Urothelium cell line (cell line): ENCODE data around the gene TBC1D3B.
"Not testable (repeated sequence)": the region's sequence is repeated elsewhere in the genome, so short reads cannot be mapped to it uniquely, and the experiment has no call there.

ENCODE experiments used
- DNase-seq: peaks from one replicate; pipeline ENCODE4 v3.0.0; 2011; ENCODE audit warnings: low spot score, mixed read lengths
- FAIRE-seq: peaks from 2 replicates; lab custom pipeline; 2011; peaks lifted over from hg19 to GRCh38; lab: Jason Lieb, UNC

TBC1D3B gene

DNA sequence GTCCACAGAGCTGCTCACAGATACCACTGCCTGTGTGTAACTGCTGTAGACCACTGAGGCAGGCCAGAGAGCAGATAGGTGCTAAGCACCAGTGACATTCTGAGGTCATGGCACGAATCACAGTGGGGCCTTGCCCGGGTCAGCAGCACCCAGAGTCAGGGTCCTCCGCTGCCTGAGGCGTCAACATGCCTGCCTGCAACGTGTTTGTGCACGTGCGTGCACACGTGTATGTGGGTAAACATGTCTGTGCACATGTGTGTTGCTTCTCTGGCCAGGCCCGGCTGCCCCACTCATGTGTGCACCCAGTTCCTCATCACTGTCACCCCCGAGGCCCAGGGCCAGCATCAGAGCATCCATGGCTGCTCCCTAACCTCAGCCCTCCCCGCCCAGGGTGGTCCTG, at the start of gene TBC1D3B:
Gene TBC1D3B, minus strand, starts transcription at position 101 of the 400 bp plus-strand sequence. CDS start 1,586 bp downstream, outside the sequence.
- FAIRE-seq, DNase-seq: not testable (repeated sequence)

DNA sequence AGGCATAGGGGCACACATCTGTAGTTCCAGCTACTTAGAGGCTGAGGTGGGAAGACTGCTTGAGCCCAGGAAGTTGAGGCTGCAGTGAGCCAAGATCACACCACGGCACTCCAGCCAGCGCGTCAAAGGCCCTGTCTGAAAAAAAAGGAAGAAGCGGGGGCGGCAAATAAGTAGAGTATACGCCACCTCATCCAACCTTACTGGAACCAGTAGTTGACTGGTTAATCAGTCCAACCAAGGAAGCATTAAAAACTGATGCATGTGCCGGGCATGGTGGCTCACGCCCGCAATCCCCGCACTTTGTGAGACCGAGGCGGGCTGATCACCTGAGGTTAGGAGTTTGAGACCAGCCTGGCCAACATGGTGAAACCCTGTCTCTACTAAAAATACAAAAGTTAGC, 46.5 kb upstream of the TBC1D3B start:
- DNase-seq, FAIRE-seq: not testable (repeated sequence)

DNA sequence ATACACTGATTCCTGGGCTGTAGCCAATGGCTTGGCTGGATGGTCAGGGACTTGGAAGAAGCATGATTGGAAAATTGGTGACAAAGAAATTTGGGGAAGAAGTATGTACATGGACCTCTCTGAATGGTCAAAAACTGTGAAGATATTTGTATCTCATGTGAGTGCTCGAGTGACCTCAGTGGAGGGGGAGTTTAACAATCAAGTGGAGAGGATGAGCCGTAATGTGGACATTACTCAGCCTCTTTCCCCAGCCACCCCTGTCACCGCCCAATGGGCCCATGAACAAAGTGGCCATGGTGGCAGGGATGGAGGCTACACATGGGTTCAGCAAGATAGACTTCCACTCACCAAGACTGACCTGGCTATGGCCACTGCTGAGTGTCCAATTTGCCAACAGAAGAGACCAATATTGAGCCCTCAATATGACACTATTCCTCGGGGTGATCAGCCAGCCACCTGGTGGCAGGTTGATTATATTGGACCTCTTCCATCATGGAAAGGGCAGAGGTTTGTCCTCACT, 45.2 kb upstream of the TBC1D3B start:
- not testable (repeated sequence) for DNase-seq, FAIRE-seq

DNA sequence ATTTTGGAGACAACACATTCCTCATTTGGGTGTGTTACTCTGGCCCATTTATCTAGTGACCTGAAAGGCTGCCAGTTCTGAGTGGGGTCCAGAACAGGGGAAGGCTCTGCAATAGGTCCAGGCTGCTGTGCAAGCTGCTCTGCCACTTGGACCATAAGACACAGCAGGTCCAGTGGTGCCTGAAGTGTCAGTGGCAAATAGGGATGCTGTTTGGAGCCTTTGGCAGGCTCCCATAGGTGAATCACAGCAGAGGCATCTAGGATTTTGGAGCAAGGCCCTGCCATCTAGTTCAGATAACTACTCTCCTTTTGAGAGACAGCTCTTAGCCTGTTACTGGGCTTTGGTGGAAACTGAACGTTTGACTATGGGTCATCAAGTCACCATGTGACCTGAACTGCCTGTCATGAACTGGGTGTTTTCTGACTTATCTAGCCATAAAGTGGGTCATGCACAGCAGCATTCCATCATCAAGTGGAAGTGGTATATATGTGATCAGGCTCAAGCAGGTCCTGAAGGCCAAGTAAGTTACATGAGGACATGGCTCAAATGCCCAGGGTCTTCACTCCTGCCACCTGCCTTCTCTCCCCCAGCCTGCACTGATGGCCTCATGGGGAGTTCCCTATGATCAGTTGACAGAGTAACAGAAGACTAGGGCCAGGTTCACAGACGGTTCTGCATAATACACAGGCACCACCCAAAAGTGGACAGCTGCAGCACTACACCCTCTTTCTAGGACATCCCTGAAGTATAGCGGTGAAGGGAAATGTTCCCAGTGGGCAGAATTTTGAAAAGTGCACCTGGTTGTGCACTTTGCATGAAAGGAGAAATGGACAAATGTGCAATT, 44.5 kb upstream of the TBC1D3B start:
- not testable (repeated sequence) for DNase-seq, FAIRE-seq

DNA sequence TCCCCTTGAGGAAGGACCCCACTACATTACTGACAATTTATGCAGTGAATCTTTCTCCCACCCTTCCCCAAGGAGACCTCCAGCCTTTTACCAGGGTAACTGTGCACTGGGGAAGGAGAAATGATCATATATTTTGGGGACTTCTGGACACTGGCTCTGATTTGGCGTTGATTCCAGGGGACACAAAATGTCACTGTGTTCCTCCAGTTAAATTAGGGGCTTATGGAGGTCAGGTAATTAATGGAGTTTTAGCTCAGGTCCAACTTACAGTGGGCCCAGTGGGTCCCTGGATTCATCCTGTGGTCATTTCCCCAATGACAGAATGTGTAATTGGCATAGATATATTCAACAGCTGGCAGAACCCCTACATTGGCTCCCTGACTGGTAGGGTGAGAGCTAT, 43.1 kb upstream of the TBC1D3B start:
- not testable (repeated sequence) for DNase-seq, FAIRE-seq

DNA sequence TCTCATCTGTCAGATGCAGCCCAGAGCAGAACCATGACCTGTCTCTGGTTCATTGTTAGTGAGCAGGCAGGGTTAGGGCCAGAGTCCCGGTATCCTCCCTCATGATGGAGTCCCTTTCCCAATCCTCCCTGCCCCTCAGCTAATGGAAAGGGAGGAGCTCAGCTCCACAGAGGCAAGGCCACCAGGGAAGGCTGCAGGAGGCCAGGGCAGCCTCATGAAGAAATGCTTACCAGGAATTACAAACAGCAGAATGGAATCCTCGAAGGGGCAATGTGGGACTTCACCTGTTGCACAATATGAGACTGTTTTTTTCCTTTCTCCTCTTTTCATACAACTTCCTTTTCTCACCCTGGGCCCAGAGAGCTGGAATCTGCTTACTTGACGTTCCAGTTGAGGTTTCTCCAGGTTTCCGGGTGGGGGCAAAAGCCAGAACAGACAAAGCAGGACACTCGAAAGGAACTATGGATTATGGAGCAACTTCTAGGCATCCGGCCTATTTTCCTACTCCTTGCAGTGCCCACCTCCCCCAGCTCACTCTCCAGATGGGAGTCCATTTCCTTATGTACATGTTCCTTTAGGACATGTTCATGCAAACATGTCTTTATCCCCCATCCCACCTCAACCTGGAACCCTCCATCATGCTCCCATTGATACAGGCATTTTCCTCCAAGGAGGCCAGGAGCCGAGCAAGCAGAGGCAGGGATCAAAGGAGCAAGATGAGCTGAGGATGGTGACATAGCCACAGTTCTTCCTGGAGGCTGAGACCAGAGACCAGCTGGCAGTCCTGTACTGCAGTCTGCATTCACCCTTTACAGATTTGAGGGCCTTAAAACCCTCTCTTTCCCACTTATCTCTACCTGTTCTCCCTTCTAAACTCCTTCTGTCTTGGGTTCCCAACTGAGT, 39.2 kb upstream of the TBC1D3B start:
- DNase-seq, FAIRE-seq: not testable (repeated sequence)

DNA sequence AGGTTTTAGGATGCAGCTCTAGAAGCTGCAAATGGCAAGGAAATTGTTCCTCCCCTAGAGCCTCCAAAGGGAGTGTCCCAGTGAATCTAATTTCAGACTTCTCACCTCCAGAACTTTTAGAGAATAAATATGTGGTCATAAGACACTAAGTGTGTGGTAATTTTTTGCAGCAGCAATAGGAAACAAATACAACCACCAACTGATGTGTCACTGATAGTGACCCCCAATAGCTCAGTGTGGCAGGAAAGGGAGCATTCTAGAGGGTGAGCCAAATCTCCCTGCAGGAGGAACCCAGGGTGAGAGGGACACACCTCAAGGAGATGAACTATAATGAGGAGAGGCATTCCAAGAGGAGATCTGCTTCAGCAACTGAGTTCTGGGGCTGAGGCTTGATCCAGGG, 38.5 kb upstream of the TBC1D3B start:
- DNase-seq = no peak
- FAIRE-seq = no peak

DNA sequence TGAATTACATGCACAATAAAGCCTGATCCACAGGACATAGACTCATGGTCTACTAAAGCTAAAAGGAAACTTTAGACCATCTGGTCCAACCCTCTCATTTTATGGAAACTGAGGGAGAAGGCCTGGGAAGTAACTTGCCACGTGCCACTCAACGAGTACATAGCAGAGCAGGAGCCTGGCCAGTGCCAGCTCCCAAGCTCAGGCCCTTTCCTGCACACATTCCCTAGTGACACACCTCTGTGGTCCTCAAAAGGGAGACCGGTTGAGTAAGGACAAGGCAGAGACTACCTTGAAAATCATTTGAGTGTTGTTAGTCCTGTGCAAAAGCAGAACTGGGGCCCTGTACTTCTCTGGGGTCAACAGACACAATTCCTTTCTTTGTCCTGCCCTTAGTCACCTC, 37.3 kb upstream of the TBC1D3B start:
- DNase-seq = no peak
- FAIRE-seq = no peak

DNA sequence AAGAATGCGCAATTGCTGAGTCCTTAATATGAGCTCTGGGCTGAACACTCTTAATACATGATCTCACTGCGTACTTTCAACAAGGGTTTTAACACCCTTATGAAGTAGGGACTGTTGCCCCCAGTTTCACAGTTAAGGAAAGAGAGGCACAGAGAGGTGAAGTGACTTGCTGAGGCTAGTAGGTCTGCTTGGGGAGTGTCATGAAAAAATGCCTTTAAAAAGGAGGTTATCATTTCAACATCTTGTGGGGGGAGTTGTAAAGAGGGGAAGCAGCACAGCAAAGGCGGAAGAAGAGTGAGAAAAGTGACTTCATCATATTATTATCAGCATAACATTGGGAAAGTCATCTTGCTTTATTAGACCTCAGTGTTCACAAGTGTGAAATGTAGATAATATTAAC, 36.5 kb upstream of the TBC1D3B start:
- DNase-seq (no peak), FAIRE-seq (no peak)

DNA sequence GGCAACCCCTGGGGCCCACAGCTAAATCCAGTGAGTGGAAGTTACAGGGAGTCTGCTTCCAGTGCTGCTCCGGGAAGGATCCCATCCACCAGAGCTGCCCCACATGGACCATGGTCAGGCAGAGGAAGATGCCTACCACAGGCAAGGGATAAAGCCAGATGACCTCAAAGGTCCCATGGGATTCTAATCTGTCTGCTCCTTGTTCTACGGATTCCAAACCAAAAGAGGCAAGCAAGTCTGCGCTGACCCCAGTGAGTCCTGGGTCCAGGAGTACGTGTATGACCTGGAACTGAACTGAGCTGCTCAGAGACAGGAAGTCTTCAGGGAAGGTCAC, 35.8 kb upstream of the TBC1D3B start:
- FAIRE-seq = no peak
- no peak for DNase-seq

DNA sequence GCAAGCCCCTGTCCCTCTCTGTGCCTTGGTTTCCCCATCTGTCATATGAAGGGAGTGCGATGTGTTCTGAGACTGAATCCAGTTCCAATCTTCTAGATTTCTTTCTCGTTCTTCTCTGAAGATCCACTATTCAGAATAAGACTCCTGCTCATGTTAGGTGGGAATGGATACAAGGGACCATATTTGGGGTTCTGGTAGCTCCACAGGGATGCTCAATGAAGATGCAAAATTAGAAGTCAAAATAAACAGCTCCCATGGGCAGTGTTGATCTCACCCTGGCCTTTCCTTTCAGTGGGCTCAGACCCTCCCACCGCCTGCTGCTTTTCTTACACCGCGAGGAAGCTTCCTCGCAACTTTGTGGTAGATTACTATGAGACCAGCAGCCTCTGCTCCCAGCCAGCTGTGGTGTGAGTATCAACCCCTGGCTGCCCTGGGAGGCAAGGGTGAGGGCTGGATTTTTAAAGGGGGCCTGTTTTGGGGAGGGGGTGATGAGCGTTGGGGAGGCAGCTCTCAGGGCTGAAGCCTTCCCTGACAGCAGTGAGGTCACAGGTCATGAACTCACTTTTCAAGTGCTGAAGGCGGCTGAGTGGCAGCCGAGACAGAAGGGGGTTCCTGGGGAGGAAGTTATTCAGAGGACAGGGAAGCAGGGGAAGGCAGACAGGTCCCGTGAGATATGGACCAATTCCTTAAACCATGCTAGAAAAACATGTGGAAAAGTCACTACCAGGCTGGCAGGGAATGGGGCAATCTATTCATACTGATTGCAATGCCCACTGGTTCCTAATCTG, 35.2 kb upstream of the TBC1D3B start:
- FAIRE-seq, DNase-seq: not testable (repeated sequence)

DNA sequence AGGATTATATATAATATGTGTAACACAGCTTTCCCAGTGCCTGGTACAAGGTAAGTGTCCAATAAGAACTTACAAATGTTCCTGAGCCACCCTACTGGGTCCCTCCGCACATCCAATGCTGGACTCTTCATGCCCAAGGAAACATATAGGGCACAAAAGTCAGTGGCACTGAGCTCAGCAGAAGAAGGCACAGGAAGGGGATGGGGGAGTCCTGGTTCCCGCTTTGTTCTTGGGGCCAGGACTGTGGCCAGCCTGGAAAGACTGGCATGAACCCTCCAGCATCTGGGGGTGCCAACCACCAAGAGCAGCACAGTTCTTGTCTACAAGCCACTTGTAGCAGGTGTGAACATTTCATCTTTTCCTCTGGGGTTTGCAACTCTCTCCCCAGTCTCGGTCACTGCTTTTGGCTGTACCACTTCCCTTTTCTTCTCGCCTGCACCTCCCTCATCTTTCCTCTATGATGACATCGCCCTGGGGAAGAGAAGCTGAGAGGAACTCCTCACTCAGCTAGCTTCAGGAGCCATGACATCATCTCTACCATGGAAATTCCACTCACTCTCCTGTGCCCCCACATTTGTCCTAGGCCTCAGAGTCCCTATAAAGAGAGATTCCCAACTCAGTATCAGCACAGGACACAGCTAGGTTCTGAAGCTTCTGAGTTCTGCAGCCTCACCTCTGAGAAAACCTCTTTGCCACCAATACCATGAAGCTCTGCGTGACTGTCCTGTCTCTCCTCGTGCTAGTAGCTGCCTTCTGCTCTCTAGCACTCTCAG, 34.2 kb upstream of the TBC1D3B start, which contains the start of gene CCL4L2:
Gene CCL4L2, plus strand, starts transcription at position 625 of the 773 bp plus-strand sequence.
- not testable (repeated sequence) for DNase-seq, FAIRE-seq

DNA sequence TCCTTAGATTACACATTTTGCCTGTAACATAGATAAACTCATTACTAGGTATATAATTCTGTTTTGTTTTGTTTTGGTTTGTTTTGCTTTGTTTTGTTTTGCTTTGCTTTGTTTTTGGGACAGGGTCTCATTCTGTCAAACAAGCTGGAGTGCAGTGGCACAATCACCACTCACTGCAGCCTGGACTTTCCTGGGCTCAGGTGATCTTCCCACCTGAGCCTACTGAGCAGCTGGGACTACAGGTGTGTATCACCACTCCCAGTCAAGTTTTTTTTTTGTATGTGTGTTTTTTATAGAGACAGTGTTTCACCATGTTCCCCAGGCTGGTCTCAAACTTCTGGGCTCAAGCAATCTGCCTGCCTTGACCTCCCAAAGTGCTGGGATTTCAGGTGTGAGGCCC, 33.1 kb upstream of the TBC1D3B start:
- FAIRE-seq (no peak), DNase-seq (no peak)

DNA sequence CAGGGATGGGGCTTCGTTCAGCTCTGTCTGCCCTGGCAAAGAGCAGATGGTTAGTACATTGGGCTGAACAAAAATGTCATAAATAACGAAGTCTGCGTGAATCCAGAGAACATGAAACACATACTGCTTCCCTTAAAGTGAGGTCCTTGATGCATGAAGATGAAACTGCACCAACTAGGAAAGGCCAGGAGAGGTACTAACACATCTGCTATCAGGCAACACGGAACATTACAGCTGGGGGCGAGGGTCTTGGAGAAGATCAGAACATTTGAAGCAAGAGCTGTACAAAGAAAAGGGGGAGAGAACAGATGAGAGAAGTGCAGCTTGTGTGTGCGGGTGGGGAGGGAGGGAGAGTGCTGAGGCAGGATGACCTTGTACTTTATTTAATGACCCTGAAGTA, 30.9 kb upstream of the TBC1D3B start:
- FAIRE-seq, DNase-seq: not testable (repeated sequence)

DNA sequence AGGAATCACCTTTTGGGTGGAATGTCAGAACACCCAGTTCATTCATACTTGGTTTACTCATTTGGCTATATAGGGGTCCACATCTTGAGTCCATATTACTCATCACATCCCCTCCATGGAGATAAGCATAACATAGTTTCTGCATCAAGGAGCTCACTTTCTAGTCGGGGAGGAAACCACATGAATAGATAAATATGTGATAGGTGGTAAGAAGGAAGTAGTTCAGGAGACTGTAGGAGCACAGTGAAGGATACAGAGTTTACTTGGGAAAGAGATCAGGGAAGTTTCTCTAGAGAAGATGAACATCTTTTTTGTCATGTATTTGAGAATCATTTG, 30.0 kb upstream of the TBC1D3B start:
- FAIRE-seq, DNase-seq: not testable (repeated sequence)

DNA sequence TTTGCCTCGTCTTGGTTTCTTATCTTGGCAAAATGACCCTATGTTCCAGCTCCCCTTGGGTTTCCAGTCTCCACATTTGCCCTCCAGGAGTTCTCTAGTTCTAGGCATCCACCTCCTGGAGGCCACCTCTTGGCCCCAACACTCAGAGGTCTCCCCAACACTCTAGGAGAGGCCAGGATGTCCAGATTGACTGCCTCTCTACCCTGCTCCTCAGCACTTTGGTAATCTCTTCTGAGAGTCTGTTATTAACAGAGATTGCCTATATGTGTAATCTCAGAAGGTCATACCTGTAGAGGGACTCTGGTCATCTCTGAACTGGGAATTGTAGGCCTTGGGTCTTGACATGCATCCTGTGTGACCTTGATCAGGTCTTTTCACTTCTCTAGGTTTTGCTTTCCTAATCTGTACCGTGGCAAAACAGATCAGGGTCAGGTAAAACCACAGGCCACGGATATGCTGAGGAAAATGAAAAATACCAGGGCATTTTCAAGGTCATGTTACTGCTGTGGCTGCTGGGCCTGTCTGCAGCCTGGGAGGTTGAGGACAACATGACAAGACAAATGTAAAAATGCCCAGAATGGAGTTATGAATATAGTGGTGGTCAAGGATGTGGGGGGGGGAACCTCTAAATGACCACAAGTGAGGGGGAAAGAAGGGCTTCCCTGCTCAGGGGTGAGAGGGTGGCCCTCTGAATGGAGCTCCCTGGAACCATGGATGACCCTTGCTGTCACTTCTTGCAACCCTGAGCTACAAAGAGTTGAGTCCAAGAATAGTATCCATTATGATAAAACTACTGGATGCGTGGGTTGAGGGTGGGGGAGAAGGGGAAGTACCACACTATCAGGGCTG, 29.4 kb upstream of the TBC1D3B start:
- FAIRE-seq = no peak
- DNase-seq = no peak

DNA sequence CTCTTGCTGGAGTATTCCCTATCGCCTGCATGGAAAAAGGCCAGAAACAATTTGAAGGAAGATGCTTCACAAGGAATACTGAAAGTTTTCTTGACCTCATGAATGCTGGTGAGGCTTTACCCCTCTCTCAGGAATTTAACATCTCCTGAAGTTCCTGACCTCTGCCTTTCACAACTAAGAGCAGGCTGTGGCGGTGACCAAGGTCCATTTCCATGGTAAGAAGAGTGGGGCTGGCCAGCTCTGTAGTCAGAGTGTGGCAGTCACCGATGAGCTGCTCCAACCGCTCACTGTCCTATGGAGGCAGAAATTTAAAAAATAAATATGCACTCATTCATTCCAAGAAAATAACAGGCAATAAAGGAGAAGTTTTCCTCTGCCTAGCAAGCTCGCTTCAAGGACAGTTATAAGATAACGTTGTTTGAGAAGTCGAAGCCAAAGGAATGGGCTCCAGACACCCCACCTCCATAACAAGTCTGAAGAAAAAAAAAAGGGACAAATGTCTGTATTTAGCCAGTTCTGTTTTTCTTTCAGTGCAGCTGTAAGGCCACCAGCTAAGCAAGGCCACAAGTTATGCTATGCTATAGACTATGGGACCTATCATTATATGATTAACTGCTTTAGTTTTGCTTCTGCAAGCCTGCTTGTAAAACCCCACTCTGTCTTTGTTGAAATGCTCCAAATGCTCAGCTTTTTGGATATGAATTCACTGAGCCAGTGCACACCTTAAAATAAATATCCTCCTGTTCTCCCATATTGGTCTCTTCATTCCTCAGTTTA, 28.5 kb upstream of the TBC1D3B start:
- DNase-seq (no peak), FAIRE-seq (no peak)

DNA sequence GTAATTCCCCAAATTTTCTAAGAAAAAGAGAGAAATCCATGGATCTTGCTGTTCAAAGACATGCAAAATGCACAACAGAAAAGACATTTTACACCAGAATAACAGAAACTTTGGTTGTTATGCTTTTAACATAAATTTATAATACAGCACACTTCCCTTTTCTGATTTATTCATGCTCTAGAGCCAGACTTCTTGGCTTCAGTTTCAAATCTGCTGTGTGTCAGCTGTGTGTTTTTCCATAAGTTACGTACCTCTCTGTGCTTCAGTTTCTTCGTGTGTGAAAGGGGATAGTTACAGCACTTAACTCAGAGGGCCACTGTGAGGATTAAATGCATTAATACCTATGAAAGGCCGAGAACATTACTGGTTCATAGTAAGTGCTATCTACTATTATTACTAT, 26.9 kb upstream of the TBC1D3B start:
- DNase-seq (no peak), FAIRE-seq (no peak)
